Vagina (tissue), 2 donors: ENCODE data around the gene ASTN2.

ENCODE experiments used
- POLR2AphosphoS5 ChIP-seq, 2 donors: sonication (generic); formaldehyde crosslinking; IDR thresholded peaks; one replicate each; pipeline ENCODE4 v1.9.0; 2017; ENCODE audit warnings: antibody characterized with exemption in 2 of 2, mild to moderate bottlenecking in 2 of 2, low read depth in 1 of 2; ENCODE audit not compliant: insufficient read depth in 1 of 2
- TF ChIP-seq, protein P1 (sequence below), 3 experiments: fragments of 450-650 bp in 2 of 3; fragments of 200-600 bp in 1 of 3; sonication (generic) in 1 of 3; IDR thresholded peaks; one replicate each; pipeline ENCODE4 v1.5.1; 2017 to 2019; ENCODE audit warnings: antibody characterized with exemption in 3 of 3, mild to moderate bottlenecking in 2 of 3, moderate library complexity in 2 of 3

DNA sequence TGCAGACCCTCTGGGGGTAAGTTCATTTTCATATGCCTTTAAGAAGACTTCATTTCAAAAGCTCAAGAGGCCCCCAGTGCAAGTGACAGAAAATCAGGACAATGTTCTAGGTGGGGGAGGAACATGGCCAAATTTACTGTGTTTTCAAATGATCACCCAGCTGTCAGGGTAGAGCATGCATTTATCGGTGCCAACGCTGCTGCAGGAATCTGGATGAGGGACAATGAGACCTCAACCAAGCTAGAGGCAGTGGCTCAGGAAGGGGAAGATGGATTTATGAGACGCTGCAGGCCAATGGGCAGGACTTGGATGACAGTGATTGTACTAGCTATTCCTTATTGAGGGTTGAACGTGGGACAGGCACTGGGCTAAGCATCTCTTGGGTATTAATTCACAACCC lies 278.4 kb downstream of the ASTN2 start:
- TF ChIP-seq, protein P1, sequence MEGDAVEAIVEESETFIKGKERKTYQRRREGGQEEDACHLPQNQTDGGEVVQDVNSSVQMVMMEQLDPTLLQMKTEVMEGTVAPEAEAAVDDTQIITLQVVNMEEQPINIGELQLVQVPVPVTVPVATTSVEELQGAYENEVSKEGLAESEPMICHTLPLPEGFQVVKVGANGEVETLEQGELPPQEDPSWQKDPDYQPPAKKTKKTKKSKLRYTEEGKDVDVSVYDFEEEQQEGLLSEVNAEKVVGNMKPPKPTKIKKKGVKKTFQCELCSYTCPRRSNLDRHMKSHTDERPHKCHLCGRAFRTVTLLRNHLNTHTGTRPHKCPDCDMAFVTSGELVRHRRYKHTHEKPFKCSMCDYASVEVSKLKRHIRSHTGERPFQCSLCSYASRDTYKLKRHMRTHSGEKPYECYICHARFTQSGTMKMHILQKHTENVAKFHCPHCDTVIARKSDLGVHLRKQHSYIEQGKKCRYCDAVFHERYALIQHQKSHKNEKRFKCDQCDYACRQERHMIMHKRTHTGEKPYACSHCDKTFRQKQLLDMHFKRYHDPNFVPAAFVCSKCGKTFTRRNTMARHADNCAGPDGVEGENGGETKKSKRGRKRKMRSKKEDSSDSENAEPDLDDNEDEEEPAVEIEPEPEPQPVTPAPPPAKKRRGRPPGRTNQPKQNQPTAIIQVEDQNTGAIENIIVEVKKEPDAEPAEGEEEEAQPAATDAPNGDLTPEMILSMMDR (IDR thresholded peaks at IDR 0.05), result no peak
- no peak for TF ChIP-seq POLR2AphosphoS5 (IDR thresholded peaks at IDR 0.05; ENCODE audit: insufficient read depth in 1 of 2, low read depth in 1 of 2)
